Measurements from ENCODE around the gene CELF5.
"Not testable (repeated sequence)": the region's sequence is repeated elsewhere in the genome, so short reads cannot be mapped to it uniquely, and the experiment has no call there.

The CELF5 gene

DNA sequence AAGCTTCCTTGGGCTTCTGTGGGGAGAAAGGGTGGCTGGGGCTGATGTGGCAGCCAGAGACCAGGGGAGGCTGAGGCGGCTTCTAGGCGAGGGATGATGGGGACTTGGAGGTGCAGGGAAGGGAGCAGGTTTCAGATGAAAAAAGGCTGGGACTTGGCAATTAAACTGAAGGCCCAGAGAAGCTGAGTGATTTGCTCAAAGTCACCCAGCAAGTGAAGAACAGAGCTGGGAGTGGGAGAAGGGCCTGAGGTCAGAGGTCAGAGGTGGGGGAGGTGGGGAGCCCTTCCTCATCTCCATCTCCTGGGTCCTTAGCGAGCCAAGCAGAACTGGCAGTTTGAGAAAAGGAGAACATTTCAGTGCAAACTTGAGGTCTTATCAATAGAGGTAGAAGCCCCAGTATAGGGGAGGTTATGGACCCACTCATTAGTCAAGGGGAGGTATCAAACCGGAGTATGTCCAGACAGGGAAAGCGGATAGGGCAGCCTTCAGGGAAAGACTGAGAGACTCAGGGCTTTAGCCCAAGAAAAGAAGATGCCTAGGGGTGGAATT, 92.3 kb downstream of the CELF5 start:
- no peak for DNase-seq (ENCODE audit: extremely low read depth in 1 of 2, low read depth in 1 of 2)

DNA sequence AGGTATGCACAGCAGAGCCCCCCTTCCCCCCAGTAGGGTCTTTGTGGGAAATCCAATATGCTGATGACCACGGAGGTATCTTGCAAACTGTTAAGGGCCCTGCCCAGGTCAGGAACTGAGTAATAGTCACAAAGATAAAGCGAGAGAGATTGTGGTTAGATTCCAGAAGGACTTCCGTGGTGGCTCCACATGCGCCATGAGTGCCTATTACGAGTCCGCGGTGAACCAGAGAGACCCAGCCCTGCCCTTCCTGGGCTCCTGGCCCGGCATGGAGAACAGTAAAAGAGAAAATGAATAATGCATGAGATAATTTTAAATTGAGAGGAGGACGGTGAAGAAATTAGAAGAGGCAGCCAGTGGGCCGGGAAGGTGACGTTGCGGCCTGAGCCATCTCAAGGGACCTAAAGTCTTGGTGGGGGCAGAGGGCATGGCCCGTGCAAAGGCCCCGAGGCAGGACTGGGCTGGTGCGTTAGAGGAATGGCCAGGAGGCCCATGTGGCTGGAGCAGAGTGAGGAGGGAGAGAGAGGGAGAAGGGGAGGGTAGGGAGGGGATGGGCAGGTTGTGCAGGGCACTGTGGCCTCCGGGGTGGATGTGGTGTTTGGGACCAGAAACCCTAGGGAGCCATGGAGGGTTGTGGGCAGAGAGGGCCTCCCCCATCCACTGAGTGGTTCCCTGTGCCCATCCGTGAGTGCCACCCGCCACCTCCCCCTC, 95.3 kb downstream of the CELF5 start:
- no peak for DNase-seq (ENCODE audit: extremely low read depth in 1 of 2, low read depth in 1 of 2)

DNA sequence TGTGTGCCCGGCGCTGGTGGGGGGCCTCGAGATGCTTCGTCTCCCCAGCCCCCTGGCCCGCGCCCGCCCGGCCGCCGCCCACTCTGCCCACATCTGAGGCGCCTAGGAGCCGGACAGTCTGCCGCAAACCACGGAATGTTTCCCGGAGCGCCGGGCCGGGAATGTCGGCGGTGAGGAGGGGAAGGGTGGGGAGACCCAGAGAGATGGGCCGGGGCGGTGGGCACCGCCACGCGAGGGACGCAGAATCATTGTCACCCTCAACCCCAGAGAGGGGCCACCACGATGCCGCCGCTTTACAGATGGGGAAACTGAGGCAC, 95.9 kb downstream of the CELF5 start:
- DNase-seq (ENCODE audit: extremely low read depth in 1 of 2, low read depth in 1 of 2) = no peak

DNA sequence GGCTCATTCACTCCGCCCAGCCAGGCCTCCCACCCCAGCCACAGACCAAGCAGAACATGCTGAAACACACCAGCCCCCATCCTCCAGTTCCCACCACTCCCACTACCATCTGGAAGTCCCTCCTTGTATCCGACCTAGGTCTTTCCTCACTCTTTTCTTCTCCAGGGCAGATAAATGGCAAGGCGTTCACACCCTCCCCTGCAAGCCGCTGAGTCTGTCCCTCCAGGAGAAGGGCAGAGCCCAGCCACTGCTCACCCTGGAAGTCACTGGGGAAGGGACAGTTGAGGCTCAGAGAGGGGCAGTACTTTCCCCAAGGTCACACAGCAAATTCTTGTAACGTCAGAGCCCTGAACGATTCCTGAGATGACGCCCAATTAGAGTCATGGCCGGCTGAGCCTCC, 96.4 kb downstream of the CELF5 start:
- DNase-seq (ENCODE audit: extremely low read depth in 1 of 2, low read depth in 1 of 2) = no peak

DNA sequence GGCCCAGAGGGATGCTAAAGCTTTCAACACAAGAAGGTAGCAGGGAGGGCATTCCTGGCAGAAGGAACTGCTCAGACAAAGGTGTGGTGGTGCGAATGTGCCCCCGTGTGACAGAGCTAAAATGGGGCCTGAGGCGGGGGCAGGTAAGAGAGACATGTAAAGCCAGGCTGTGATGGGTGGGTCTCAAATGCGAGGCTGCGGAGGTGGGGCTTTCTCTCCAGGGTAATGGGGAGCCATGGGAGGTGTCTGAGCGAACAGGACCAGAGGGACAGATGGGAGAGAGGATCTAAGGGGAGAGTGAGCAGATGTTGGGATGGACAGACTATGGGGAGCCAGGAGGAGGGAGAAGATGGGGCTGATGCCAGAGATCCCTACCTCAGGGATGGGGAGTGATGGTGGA, 97.2 kb downstream of the CELF5 start:
- no peak for DNase-seq (ENCODE audit: extremely low read depth in 1 of 2, low read depth in 1 of 2)

DNA sequence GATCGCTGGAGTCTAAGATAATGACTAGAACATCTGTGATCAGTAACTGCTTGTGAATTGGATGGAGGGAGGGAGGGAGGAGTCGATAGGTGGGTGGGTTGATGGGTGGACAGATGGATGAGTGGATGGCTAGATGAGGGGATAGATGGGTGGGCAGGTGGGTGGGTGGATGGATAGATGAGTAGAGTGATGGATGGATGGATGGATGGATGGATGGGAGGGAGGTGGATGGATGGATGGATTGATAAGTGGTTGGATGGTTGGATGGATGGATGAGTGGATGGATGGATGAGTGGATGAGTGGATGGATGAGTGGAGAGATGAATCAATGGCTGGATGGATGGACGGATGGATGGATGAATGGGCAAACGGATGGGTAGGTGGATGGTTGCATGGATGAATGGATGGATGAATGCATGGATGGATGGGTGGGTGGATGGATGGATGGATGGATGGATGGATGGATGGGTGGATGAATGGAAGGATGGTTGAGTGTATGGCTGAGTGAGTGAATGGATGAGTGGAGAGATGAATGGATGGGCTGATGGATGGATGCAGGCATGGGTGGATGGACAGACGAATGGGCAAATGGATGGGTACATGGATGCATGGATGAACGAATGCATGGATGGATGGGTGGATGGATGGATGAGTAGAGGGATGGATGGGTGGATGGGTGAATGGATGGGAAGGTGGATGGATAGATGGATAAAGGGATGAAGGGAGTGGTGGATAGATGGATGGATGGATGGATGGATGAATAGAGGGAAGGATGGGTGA, 97.9 kb downstream of the CELF5 start:
- no peak for DNase-seq (ENCODE audit: extremely low read depth in 1 of 2, low read depth in 1 of 2)

DNA sequence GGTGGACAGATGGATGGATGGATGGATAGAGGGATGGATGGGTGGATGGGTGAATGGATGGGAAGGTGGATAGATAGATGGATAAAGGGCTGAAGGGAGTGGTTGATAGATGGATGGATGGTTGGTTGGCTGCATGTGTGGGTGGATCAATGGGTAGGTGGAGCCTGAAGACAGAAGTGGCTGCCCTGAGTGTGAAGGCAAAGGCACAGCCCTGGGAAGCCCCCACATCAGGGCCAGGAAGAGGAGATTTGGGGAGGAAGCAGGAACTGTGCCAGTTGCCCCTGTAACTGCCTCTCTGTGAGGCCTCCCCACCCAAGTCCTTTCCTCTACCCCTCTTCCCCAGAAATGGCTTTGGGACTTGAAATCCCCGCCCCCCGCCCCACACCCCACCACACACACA, 98.6 kb downstream of the CELF5 start:
- no peak for DNase-seq (ENCODE audit: extremely low read depth in 1 of 2, low read depth in 1 of 2)

DNA sequence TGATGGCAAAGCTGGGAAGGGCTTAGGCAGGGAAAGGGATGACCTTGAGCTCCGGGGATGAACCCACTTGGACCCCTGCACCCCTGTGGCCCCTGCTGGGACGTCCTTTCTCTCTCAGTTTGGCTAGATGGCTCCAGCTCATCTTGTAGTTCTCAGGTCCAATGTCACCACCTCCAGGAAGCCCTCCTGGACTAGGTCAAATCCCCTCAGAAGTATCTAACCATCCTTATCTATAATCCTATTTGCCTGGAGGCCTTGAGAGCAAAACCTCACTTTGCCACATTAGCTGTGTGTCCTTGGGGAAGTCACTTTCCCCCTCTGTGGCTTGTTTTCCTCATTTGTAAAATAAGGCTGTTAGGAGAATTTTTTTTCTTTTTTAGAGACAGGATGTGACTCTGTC, 99.2 kb downstream of the CELF5 start:
- no peak for DNase-seq (ENCODE audit: extremely low read depth in 1 of 2, low read depth in 1 of 2)

DNA sequence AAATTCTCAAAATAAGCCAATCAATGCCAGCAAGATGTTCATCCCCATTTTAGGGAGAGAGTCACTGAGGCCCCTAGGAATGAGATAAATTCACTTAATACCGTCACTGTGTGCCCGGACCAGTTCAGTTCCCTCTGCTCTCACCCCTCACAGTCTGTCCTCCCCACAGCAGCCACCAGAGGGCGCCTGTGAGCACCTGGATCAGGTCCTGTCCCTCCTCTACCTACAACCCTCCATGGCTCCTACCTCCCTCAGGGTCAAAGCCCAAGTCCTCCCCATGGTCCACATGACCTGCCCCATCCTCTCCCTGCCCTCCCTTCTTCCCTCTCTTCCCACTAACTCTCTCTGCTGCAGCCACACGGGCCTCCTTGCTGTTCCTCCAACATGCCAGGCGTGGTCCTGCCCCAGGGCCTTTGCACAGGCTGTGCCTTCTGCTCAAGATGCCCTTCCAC, 100.0 kb downstream of the CELF5 start:
- DNase-seq (ENCODE audit: extremely low read depth in 1 of 2, low read depth in 1 of 2) = peak; percentile 53 to 70

DNA sequence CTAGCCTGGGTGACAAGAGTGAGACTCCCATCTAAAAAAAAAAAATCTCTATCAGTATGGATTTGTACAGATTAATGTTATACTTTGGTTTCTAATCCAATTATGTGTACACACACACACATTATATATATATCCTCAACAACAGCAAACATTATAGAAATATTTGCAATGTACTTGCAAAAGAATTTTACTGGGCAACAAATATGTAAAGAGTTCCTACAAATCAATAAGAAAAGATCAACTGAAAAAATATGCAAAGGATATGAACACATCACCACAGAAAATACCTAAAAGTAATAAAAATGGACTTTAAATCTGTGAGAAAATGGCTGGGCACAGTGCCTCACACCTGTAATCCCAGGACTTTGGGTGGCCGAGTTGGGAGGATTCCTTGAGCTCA, 101.0 kb downstream of the CELF5 start:
- no peak for DNase-seq (ENCODE audit: extremely low read depth in 1 of 2, low read depth in 1 of 2)

DNA sequence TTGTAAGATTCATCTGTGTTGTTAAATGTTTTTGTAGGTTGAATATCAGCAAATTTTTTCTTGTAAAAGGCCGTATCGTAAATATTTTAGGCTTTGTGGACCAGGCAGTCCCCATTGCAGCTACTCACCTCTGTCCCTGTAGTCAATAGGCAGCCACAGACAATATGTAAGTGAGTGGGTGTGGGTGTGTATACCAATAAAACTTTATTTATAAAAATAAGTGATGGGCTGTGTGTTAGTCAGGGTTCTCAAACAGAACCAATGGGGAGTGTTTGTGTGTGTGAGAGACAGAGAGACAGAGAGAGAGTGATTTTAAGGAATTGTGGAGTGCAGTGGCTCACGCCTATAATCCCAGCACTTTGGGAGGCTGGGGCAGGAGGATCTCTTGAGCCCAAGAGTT, 104.3 kb downstream of the CELF5 start:
- DNase-seq (ENCODE audit: extremely low read depth in 1 of 2, low read depth in 1 of 2) = no peak

DNA sequence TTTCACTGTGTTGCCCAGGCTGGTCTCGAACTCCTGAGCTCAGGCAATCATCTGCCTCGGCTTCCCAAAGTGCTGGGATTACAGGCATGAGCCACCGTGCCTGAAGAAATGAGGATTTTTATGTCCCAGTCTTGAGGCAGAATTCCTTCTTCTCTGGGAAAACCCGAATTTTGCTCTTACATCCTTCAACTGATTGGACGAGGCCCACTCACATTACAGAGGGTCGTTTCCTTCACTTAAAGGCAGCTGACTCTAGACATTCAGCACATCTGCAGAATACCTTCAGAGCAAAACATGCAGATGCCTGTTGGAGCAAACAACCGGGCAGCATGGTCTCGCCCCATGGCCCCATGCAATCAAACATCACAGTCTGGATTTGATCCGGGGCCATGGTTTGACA, 105.6 kb downstream of the CELF5 start:
- no peak for DNase-seq (ENCODE audit: extremely low read depth in 1 of 2, low read depth in 1 of 2)

DNA sequence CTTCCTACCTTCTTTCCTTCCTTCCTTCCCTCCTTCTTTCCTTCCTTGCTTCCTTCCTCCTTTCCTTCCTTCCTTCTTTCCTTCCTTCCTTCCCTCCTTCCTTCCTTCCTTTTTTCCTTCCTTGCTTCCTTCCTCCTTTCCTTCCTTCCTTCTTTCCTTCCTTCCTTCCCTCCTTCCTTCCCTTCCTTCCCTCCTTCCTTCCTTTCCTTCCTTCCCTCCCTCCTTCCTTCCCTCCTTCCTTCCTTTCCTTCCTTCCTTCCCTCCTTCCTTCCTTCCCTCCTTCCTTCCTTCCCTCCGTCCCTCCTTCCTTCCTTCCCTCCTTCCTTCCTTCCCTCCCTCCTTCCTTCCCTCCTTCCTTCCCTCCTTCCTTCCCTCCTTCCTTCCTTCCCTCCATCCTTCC, 107.8 kb downstream of the CELF5 start:
- DNase-seq (ENCODE audit: extremely low read depth in 1 of 2, low read depth in 1 of 2) = not testable (repeated sequence)

DNA sequence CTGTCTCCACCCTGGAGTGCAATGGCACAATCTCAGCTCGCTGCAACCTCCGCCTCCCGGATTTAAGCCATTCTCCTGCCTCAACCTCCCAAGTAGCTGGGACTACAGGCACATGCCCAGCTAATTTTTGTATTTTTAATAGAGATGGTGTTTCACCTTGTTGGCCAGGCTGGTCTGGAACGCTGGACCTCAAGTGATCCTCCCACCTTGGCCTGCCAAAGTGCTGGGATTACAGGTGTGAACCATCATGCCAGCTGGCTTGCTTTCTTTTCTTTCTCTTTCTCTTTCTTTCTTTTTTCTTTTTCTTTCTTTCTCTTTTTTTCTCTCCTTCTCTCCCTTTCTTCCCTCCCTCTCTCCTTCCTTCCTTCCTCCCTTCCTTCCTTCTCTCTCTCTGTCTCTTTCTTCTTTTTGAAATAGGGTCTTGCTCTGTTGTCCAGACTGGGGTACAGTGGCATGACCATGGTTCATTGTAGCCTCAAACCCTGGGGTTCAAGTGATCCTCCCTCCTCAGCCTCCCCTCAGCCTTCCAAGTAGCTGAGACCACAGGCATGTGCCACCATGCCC, 108.6 kb downstream of the CELF5 start:
- DNase-seq (ENCODE audit: extremely low read depth in 1 of 2, low read depth in 1 of 2) = no peak

DNA sequence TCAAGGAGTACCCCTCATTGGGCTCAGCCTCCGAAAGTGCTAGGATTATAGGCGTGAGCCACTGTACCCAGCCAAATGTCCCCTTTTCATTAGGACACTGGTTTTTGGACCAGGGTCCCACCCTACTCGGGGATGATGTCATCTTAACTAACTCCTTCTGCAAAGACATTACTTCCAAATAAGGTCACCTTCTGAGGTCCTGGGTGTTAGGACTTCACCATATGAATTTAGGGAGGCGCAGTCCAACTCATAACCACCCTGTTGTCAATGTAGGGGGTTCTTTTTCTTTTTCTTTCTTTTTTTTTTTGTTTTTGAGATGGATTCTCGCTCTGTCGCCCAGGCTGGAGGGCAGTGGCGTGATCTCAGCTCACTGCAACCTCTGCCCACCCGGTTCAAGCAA, 109.2 kb downstream of the CELF5 start:
- DNase-seq (ENCODE audit: extremely low read depth in 1 of 2, low read depth in 1 of 2) = no peak

DNA sequence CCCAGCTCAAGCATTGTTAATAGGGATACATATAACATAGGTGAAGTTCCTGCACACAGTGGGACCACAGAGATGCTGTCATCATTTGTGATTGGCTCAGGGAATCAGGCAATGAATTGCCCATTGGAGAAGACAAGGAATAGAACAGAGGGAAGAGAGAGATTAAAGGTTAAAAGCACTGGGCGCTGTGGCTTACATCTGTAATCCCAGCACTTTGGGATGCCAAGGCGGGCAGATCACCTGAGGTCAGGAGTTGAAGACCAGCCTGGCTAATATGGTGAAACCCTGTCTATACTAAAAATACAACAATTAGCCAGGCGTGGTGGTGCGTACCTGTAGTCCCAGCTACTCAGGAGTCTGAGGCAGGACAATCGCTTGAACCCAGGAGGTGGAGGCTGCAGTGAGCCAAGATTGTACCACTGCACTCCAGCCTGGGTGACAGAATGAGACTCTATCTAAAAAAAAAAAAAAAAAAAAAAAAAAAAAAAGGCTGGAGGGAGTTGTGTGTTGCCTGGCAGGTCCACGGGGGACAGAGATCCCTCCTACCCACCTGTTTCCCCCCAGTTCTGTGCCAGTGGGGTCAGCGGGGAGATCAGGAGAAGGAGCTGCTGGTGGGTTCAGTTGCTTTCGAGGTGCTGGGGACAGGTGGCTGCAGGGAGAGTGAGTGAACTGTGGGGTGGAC, 110.4 kb downstream of the CELF5 start:
- not testable (repeated sequence) for DNase-seq (ENCODE audit: extremely low read depth in 1 of 2, low read depth in 1 of 2)

DNA sequence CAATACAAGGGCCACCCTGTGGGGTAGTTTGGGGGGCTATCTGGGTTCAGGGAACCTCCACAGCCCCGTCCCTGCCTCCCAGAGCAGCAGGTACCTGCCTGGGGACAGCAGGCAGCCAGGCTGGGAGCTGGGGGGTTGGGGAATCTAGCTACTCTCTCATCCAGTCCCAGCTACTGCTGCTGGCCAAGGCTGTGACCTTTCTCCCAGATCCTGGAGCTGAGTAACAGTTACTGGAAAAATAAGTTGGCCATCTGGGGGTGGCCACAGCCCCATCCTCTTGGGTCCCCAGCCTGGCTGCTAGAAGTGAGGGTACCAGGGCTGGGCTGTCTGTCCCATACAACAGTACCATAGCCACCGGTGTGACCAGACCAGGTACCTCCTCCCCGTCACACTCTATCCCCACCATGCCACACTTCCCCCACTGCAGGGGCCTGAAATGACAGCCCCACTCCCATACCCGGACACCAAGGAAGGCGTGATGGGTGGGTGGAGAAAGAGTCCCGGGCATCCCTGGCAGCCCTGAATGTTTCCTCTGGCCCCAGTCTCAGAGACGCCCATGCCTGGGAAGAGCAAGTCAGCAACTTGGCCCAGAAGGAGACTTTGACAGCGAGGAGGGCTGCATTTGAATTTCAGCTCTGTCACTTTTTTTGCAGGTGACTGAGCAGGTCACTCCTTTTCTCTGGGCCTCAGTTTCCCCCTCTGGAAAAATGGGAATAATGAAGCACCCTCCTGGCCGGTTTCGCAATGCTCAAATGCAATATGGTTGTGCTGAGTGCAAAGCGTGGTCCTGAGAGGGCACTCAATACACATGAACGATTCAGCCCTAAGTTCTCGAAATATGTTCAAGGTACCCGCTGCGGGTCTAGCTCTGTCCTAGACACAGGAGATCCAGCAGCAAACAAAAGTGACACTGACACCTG, 111.2 kb downstream of the CELF5 start:
- no peak for DNase-seq (ENCODE audit: extremely low read depth in 1 of 2, low read depth in 1 of 2)

DNA sequence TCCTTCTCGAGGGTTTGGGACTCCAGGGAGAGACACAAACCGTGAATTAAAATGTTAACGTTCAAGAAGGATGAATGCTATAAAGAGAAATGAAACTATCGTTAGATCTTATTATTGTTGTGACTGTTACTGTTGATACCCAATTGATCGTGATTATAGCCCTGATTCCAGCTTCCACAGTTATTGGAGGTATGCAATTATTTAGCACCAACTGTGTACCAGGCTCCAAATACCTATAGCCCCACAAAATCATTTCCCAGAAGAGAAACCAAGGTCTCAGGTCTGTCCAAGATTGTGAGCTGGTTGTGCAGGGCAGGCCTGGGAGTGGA, 111.9 kb downstream of the CELF5 start:
- DNase-seq (ENCODE audit: extremely low read depth in 1 of 2, low read depth in 1 of 2) = no peak

DNA sequence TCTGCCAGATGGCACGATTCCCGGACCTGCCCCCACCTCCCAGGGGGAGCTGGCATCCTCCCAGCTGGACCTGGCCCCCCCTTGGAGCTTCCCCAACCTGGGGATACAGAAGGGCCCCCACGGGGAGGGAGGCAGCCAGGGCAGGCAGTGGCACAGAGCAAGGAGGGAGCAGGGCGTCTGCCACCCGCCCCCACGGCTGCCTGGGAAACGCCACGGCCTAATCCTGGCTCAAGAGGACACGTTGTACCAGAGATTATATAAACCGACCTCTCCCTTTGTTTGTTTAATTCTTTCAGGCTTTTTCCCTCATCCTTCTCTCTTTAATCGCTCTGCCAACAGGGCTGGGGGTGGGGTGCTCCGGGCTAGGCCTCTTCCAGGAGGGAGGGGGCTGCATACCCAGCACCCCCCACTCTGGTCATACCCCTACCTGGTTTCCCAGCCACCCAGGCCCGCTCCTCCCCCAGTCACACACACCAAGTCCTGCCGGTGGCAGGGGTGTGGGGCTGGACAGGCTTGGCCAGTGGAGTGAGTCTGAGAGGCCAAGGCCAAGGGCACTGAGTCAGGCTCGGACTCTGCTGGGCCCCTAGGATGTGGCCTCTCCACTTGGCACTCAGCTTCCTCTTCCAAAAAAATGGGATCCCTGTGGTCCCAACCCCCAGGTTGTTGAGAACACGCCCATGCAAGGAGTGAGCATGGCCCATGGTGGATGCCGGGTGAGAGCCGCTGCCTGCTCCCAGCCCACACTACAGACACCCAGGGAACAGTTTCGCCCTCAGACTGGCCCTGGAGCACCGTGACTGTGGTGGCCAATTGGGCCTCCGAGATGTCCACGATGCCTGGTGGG, 112.4 kb downstream of the CELF5 start:
- no peak for DNase-seq (ENCODE audit: extremely low read depth in 1 of 2, low read depth in 1 of 2)

All from stimulated activated CD8-positive, alpha-beta memory T cell treated with anti-CD3 and anti-CD28 coated beads, Interleukin-7, amount 100 ng/mL, for 48 hours (primary cell).